Measurements from ENCODE around the gene GNL1.
"Not testable (repeated sequence)": the region's sequence is repeated elsewhere in the genome, so short reads cannot be mapped to it uniquely, and the experiment has no call there.

GNL1 gene

DNA sequence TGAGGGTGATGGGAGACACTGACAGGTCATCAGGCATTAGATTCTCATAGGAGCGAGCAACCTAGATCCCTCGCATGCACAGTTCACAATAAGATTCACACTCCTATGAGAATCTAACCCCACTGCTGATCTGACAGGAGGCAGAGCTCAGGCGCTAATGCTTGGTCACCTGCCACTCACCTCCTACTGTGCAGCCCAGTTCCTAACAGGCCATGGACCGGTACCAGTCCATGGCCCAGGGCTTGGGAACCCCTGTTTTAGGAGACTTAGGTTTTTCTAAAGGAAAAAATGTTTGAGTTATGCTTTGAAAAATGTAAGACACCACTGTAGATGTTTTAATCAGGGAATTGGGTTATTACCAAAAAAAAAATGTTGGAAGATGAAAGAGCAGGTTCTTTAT lies 60.3 kb downstream of the GNL1 start:
- DNase-seq (ENCODE audit: low read depth, low spot score) = no peak

- not testable (repeated sequence) for DNase-seq (ENCODE audit: low read depth, low spot score)
Measured at GRCh38 chr6:30495060-30495459, 61.2 kb downstream of the GNL1 start.

DNA sequence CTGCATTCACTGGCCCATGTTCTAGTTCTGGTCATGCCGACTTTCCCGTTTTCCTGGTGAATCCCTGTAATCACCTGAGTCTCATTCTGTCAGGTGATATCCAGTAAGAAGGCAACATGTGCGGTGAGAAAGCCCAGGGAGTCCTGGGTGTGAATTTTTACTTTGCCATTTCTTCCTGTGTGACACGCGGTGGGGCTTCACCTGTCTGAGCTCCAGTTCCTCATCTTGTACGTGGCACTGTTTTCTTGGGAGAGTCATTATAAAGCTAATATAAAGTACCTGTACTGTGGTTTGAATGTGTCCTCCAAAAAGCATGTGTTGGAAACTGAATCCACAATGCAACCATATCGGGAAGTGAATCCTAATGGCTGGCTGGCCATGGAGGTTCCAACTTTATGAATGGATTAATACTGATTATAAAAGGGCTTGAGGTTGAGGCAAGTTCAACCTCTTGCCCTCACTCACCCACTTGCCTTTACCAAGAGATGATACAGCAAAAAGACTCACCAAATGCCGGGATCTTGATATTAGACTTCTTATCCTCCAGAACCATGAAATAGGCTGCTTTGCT lies 61.9 kb downstream of the GNL1 start:
- DNase-seq (ENCODE audit: low read depth, low spot score) = no peak

GRCh38 chr6:30493643-30494250 lies 62.5 kb downstream of the GNL1 start:
- DNase-seq (ENCODE audit: low read depth, low spot score) = no peak

- no peak for DNase-seq (ENCODE audit: low read depth, low spot score)
Measured at GRCh38 chr6:30491991-30492952, 64.0 kb downstream of the GNL1 start.

All from smooth muscle cell of the brain vasculature (primary cell).